AG04450 (cell line): Measurements from ENCODE around the gene LRRIQ4. TPM values are rescaled to one million over a fixed set of nuclear protein-coding genes. Genes with fewer than 3 reads are reported as not detected.

ENCODE experiments used
- CTCF ChIA-PET: fragments of 300-600, 350-600 bp; formaldehyde crosslinking; extraction: SDS; loops from one replicate; lab custom pipeline; 2022; ENCODE audit warnings: antibody characterized with exemption, inconsistent platforms; lab: Charles Lee
- POLR2A ChIA-PET: fragments of 350-600 bp; formaldehyde crosslinking; extraction: SDS; loops from one replicate; lab custom pipeline; 2021; ENCODE audit warnings: antibody characterized with exemption, inconsistent platforms; lab: Yijun Ruan, JAX
- DNase-seq: peaks from one replicate; pipeline ENCODE4 v3.0.0-alpha.2; 2011; ENCODE audit warnings: low read depth, low spot score
- H3K27ac ChIP-seq: one replicate; pipeline ENCODE4 v1.5.1; 2012; ENCODE audit warnings: low read depth, low read length, control low read depth
- H3K27me3 ChIP-seq: one replicate; pipeline ENCODE4 v1.6.0; 2012; ENCODE audit warnings: low read length; ENCODE audit not compliant: control insufficient read depth, insufficient read depth
- H3K4me3 ChIP-seq: 2 replicates; pipeline ENCODE4 v1.5.1; 2011; ENCODE audit warnings: mild to moderate bottlenecking, low read depth, low read length, control low read depth
- H3K9me3 ChIP-seq: 2 replicates; pipeline ENCODE4 v1.5.1; 2012; ENCODE audit warnings: low read length; ENCODE audit not compliant: control insufficient read depth, insufficient read depth
- polyA plus RNA-seq: library from polyadenylated mRNA; depleted of rRNA; stranded (reverse); fragments of >200 nt; gene quantifications from 2 replicates; pipeline ENCODE4 v1.2.3, GENCODE V29; 2011
- TF ChIP-seq, protein P1 (sequence below): IDR thresholded peaks from 2 replicates; pipeline ENCODE4 v1.5.1; 2011; ENCODE audit warnings: low read depth, low read length, control low read depth, inconsistent platforms

Gene LRRIQ4
- polyA plus RNA-seq, 1 experiment, result not detected

DNA sequence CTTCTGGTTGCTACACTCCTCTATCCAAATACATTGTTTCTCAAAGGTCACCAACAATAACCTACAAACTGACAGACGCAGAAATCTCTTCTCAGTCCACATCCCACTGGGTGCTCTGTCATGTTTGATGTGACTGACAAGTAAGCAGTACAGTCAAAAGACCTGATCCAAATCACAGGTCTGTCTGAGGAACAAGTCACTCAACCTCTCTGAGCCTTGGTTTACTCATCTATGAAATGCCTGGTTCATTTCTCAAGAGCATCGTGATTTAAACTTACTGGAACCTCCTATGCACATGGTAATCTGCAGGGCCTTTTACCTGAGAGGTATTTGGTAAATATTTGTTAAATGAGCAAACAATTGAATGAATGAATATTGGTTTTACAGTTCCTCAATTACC is 51.6 kb downstream of the LRRIQ4 start:
- CTCF ChIA-PET, result interaction anchor here (0.5 to 3.2 kb wide), 9 partner anchors 8 to 1376 kb away, joined by 3 to 12 read pairs (median 3); no protein-coding TSS in a partner anchor
- POLR2A ChIA-PET, result no interaction called here
- Histone ChIP-seq H3K9me3 (no peaks in the 10 kb centered on the region), H3K27ac (no peak overlapping the region), H3K4me3 (no peak overlapping the region), H3K27me3 (no peaks in the 10 kb centered on the region)
- TF ChIP-seq, protein P1, sequence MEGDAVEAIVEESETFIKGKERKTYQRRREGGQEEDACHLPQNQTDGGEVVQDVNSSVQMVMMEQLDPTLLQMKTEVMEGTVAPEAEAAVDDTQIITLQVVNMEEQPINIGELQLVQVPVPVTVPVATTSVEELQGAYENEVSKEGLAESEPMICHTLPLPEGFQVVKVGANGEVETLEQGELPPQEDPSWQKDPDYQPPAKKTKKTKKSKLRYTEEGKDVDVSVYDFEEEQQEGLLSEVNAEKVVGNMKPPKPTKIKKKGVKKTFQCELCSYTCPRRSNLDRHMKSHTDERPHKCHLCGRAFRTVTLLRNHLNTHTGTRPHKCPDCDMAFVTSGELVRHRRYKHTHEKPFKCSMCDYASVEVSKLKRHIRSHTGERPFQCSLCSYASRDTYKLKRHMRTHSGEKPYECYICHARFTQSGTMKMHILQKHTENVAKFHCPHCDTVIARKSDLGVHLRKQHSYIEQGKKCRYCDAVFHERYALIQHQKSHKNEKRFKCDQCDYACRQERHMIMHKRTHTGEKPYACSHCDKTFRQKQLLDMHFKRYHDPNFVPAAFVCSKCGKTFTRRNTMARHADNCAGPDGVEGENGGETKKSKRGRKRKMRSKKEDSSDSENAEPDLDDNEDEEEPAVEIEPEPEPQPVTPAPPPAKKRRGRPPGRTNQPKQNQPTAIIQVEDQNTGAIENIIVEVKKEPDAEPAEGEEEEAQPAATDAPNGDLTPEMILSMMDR, result no peak
- no peak for DNase-seq

DNA sequence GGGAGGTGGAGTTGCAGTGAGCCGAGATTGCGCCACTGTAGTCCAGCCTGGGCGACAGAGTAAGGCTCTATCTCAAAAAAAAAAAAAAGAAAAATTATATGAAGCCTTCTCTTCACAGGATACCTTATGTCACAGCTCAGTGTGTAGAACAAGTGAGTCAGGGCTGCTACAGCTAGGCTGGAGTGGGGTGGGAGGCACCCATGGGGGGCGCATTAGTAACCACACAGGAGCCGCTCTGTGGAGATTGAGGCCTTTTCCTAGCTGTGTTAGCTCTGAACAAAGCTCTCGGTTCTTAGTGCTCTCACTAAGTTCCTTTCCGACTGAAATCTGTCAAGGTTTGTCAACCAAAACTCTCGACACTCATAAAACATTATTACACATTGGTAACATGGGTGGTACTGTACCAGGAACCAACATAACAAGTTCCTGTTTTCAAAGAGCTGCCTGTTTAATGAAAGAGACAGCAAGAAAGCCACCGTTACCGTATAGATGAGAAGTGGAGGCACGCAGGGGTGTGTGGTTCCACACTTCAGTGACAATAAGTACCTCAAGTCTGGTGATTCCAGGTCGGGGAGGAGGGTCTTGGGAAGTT is 52.6 kb downstream of the LRRIQ4 start:
- ChIA-PET POLR2A (no interaction called here), CTCF (interaction anchor here (1.2 to 3.2 kb wide), 2 partner anchors 22 to 85 kb away, joined by 4 to 12 read pairs; no protein-coding TSS in a partner anchor)
- Histone ChIP-seq H3K9me3 (no peaks in the 10 kb centered on the region), H3K27me3 (no peaks in the 10 kb centered on the region), H3K27ac (no peak overlapping the region), H3K4me3 (no peak overlapping the region)
- DNase-seq, result no peak
- TF ChIP-seq, protein P1, result no peak

DNA sequence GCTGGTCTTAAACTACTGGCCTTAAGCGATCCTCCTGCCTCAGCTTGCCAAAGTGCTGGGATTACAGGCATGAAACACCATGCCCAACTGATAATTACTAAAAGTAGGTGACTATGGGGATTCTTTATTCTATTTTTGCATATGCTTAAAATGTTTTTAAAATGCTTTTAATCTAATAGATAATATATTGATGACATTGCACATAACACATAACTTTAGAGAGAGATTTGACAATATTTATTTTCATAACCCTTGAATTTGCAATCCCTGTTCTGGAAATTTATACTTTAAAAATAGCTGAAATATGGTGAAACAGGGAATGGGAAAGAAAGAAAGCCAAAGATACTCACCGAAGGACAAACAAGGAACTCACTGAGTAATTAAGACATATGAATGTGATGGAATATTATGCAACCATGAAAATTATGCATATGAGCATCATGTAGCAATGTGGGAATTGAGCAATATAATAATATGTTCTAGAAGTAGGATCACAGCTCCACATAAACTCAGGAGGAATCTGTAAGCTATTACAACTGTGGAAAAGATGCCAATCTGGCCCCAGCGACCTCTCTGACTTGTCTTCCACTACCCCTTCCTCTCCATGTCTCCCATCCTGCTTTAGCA is 55.0 kb downstream of the LRRIQ4 start:
- Histone ChIP-seq H3K4me3 (no peak overlapping the region), H3K27me3 (no peaks in the 10 kb centered on the region), H3K9me3 (no peaks in the 10 kb centered on the region), H3K27ac (no peak overlapping the region)
- no peak for DNase-seq
- TF ChIP-seq, protein P1, result no peak
- ChIA-PET CTCF (no interaction called here), POLR2A (no interaction called here)

DNA sequence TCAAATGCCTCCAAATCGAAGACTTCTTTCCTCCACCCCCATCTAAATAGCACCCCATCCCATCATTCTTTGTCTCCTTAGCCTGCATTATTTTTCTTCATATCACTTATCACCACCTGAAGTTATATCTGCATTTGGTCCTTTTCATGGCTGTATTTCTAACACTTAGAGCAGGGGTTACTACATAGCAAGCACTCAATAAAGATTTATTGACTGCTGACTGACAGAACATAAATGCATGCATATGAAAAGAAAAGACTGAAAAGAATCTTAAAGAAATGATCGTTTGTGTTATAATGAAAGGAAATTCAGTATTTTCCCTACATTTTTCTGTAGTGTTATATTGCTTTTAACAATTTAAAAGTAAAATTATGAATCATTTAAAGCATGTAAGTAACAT is 55.7 kb downstream of the LRRIQ4 start:
- ChIA-PET POLR2A (no interaction called here), CTCF (no interaction called here)
- no peak for DNase-seq
- Histone ChIP-seq H3K4me3 (no peak overlapping the region), H3K27ac (no peak overlapping the region), H3K9me3 (no peaks in the 10 kb centered on the region), H3K27me3 (no peaks in the 10 kb centered on the region)
- TF ChIP-seq, protein P1, result no peak

DNA sequence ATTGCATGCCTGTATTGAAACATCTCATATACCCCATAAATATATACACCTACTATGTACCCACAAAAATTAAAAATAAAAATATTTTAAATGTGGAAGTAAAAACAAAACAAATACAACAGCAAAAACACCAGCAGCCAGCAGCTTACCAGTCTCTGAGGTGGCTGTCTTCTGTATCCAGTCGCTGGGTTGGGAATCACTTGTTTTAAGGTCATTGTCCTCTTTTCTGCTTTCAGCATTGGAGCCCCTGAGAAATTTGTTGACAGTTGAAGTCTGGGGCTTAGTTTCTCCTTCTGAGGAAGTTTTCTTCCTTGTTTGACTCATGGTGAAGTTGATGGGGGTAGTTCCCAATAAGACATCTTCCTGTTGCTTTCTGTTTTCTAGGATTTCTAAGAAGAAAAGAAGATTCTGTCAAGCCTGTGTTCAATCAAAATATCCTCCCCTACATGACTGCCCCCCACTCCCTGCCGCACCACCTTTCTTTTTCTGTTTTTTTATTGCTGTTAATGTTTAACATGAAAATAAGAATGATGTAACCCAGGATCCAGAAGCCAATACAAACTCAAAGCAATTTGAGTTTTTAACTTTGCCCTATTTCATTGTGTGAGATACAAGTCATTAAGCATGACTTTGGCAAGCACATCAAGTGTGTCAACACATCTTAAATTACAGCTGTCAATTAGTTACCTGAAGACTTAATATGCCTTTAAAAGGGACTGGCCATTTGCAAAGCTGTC is 57.0 kb downstream of the LRRIQ4 start, which contains the start of gene LRRC31:
TSS of gene LRRC31 (minus strand) at position 452 of the 737 bp plus-strand sequence. CDS start at position 324, 128 bp downstream.
- POLR2A ChIA-PET, result no interaction called here
- Histone ChIP-seq H3K27me3 (no peaks in the 10 kb centered on the region), H3K9me3 (no peaks in the 10 kb centered on the region), H3K4me3 (no peak within 1 kb of the TSS), H3K27ac (no peak within 1 kb of the TSS)
- CTCF ChIA-PET, result interaction anchor here (0.5 kb wide), 1 partner anchor 184 kb away, joined by 4 read pairs; no protein-coding TSS in a partner anchor
- TF ChIP-seq, protein P1, result no peak
- DNase-seq, result no peak
